Fibroblast of lung (primary cell): Measurements from ENCODE around the gene CALU. TPM values are rescaled to one million over a fixed set of nuclear protein-coding genes. Genes with fewer than 3 reads are reported as not detected.

ENCODE experiments used
- DNase-seq, 2 donors: peaks; one replicate each; pipeline versions ENCODE4 v3.0.0 to v3.0.0-alpha.2; 2010; ENCODE audit warnings: low read depth in 2 of 2
- H2AFZ ChIP-seq: 2 replicates; pipeline ENCODE4 v1.5.1; 2012; ENCODE audit warnings: low read length, control low read depth, inconsistent platforms
- H3K27ac ChIP-seq: 2 replicates; pipeline ENCODE4 v1.5.1; 2011; ENCODE audit warnings: low read length, control low read depth; ENCODE audit not compliant: insufficient read depth
- H3K27me3 ChIP-seq: 2 replicates; pipeline ENCODE4 v1.5.1; 2011; ENCODE audit warnings: mild to moderate bottlenecking, low read length; ENCODE audit not compliant: control insufficient read depth, insufficient read depth
- H3K36me3 ChIP-seq: 2 replicates; pipeline ENCODE4 v1.5.1; 2011; ENCODE audit warnings: low read length; ENCODE audit not compliant: control insufficient read depth, insufficient read depth
- H3K4me1 ChIP-seq: 2 replicates; pipeline ENCODE4 v1.5.1; 2011; ENCODE audit warnings: low read length; ENCODE audit not compliant: control insufficient read depth, insufficient read depth; ENCODE audit errors: extremely low read depth
- H3K4me2 ChIP-seq: 2 replicates; pipeline ENCODE4 v1.5.1; 2011; ENCODE audit warnings: low read length, control low read depth; ENCODE audit not compliant: insufficient read depth; ENCODE audit errors: extremely low read depth
- H3K4me3 ChIP-seq, 4 experiments: fragments of 200-600 bp in 1 of 4; sonication (generic) in 1 of 4; replicated peaks in 1 of 4; 2 replicates each; pipeline ENCODE4 v1.5.1; 2011 to 2016; ENCODE audit warnings: low read length in 4 of 4, low read depth in 3 of 4, mild to moderate bottlenecking in 3 of 4, control low read depth in 2 of 4, inconsistent platforms in 1 of 4, mixed read lengths in 1 of 4; ENCODE audit not compliant: insufficient read depth in 1 of 4; ENCODE audit errors: control extremely low read depth in 1 of 4
- H3K79me2 ChIP-seq: 2 replicates; pipeline ENCODE4 v1.5.1; 2012; ENCODE audit warnings: mild to moderate bottlenecking, low read length, inconsistent platforms; ENCODE audit not compliant: control insufficient read depth, insufficient read depth
- H3K9ac ChIP-seq: 2 replicates; pipeline ENCODE4 v1.5.1; 2011; ENCODE audit warnings: mild to moderate bottlenecking, low read length, control low read depth; ENCODE audit not compliant: insufficient read depth
- H3K9me3 ChIP-seq: 2 replicates; pipeline ENCODE4 v1.5.1; 2012; ENCODE audit warnings: low read depth, low read length; ENCODE audit not compliant: control insufficient read depth, insufficient read depth
- H4K20me1 ChIP-seq: 2 replicates; pipeline ENCODE4 v1.5.1; 2011; ENCODE audit warnings: low read length; ENCODE audit not compliant: control insufficient read depth, insufficient read depth; ENCODE audit errors: extremely low read depth
- EZH2 ChIP-seq: IDR thresholded peaks from 2 replicates; pipeline ENCODE4 v1.5.1; 2012; ENCODE audit warnings: low read length, control low read depth, mild to moderate bottlenecking; ENCODE audit errors: missing control alignments
- polyA plus RNA-seq, 2 donors: library from polyadenylated mRNA; depleted of rRNA in 1 of 2; stranded (reverse) in 1 of 2; unstranded in 1 of 2; fragments of >200 nt; gene quantifications; 2 replicates each; pipeline ENCODE4 v1.2.1, GENCODE V29; 2011 to 2012; ENCODE audit warnings: missing spikeins in 1 of 2
- total RNA-seq: library from RNA; depleted of rRNA; stranded (reverse); fragments of >200 nt; gene quantifications from 2 replicates; pipeline ENCODE4 v1.2.1, GENCODE V29; 2014
- TF ChIP-seq, protein P1 (sequence below), 2 donors: IDR thresholded peaks in 1 of 2; conservative IDR thresholded peaks in 1 of 2; 1 replicate in 1 of 2; 2 replicates in 1 of 2; pipeline ENCODE4 v1.5.1; 2011 to 2012; ENCODE audit warnings: low read length in 2 of 2, control low read depth in 1 of 2, inconsistent platforms in 1 of 2, low read depth in 1 of 2, mild to moderate bottlenecking in 1 of 2

Gene CALU
- total and polyA plus RNA-seq, 2 donors (not counting 1 experiment from before 2014, with no cell fraction given) = 636 to 1,372 TPM

DNA sequence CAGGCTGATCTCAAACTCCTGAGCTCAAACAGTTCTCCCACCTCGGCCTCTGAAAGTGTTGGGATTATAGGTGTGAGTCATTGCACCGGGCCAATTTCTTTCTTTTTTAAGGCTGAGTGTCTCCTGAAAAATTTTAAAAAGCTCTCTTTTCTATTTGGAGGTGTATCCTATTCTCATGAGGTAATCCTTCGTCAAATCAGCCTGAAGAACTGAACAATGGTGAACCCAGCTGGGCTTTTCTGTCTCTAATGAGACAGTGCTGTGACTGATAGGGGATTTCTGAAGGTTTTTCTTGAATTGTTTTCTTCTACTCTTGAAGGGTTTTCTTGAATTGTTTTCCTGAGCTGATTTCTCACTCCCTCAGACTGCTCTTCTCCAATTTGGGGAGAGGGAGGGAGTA, 30.9 kb upstream of the CALU start:
- H3K27me3 ChIP-seq = no peaks in the 10 kb centered on the region
- no peak overlapping the region for H3K4me3 ChIP-seq
- no peaks in the 10 kb centered on the region for H3K4me1 ChIP-seq
- no peak overlapping the region for H3K9ac ChIP-seq
- no peak overlapping the region for H3K4me2 ChIP-seq
- no peak for DNase-seq
- no peak overlapping the region for H2AFZ ChIP-seq
- H3K9me3 ChIP-seq = no peaks in the 10 kb centered on the region
- no peaks in the 10 kb centered on the region for H3K36me3 ChIP-seq
- no peaks in the 10 kb centered on the region for H3K79me2 ChIP-seq
- no peaks in the 10 kb centered on the region for H4K20me1 ChIP-seq
- no peak overlapping the region for H3K27ac ChIP-seq
- no peak for TF ChIP-seq EZH2
- TF ChIP-seq, protein P1, sequence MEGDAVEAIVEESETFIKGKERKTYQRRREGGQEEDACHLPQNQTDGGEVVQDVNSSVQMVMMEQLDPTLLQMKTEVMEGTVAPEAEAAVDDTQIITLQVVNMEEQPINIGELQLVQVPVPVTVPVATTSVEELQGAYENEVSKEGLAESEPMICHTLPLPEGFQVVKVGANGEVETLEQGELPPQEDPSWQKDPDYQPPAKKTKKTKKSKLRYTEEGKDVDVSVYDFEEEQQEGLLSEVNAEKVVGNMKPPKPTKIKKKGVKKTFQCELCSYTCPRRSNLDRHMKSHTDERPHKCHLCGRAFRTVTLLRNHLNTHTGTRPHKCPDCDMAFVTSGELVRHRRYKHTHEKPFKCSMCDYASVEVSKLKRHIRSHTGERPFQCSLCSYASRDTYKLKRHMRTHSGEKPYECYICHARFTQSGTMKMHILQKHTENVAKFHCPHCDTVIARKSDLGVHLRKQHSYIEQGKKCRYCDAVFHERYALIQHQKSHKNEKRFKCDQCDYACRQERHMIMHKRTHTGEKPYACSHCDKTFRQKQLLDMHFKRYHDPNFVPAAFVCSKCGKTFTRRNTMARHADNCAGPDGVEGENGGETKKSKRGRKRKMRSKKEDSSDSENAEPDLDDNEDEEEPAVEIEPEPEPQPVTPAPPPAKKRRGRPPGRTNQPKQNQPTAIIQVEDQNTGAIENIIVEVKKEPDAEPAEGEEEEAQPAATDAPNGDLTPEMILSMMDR (conservative IDR thresholded peaks at IDR 0.05 in 1 of 2, IDR thresholded peaks at IDR 0.05 in 1 of 2; ENCODE audit: low read depth in 1 of 2, low read length in 2 of 2) = no peak

DNA sequence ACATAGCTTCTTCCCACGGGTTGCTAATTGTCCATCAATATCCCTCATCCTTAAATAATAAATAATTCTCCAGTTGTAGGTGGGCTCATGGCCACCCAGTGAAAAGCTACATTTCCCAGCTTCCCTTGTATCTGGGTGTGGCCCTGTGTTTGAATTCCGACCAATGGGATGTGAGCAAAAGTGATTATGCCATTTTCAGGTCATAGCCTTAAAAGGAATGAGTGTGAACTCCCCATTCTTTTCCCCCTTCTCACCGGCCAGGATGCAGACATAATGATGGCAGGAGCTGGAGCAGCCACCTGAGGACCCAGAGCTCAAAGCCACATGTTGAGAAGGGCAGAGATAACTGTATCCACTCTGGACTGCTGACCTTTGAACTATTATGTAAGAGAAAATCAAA, 30.3 kb upstream of the CALU start:
- Histone ChIP-seq H4K20me1 (no peaks in the 10 kb centered on the region), H3K9ac (no peak overlapping the region), H3K4me2 (no peak overlapping the region), H3K4me3 (no peak overlapping the region), H3K9me3 (no peaks in the 10 kb centered on the region), H3K27ac (no peak overlapping the region), H3K27me3 (no peaks in the 10 kb centered on the region), H3K4me1 (no peaks in the 10 kb centered on the region), H2AFZ (no peak overlapping the region), H3K36me3 (no peaks in the 10 kb centered on the region), H3K79me2 (no peaks in the 10 kb centered on the region)
- no peak for DNase-seq
- TF ChIP-seq, protein P1 (conservative IDR thresholded peaks at IDR 0.05 in 1 of 2, IDR thresholded peaks at IDR 0.05 in 1 of 2; ENCODE audit: low read depth in 1 of 2, low read length in 2 of 2) = no peak
- TF ChIP-seq EZH2 = no peak

DNA sequence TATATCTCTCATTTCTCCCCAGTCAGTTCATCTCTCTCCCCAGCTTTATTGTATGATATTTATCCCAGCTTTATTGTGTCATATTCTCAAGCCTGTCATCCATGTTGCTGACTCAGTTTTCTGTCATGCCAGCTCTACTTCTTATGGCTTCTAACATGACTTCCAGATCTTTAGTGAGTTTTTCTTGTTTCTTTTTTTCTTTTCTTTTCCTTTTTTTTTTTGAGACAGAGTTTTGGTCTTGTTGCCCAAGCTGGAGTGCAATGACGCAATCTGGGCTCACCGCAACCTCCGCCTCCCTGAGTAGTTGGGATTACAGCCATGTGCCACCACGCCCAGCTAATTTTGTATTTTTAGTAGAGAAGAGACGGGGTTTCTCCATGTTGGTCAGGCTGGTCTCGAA, 28.7 kb upstream of the CALU start:
- Histone ChIP-seq H3K4me1 (no peaks in the 10 kb centered on the region), H3K9ac (no peak overlapping the region), H3K27me3 (no peaks in the 10 kb centered on the region), H4K20me1 (no peaks in the 10 kb centered on the region), H2AFZ (no peak overlapping the region), H3K9me3 (no peaks in the 10 kb centered on the region), H3K27ac (no peak overlapping the region), H3K4me3 (no peak overlapping the region), H3K79me2 (no peaks in the 10 kb centered on the region), H3K4me2 (no peak overlapping the region), H3K36me3 (no peaks in the 10 kb centered on the region)
- TF ChIP-seq EZH2 = no peak
- TF ChIP-seq, protein P1 (conservative IDR thresholded peaks at IDR 0.05 in 1 of 2, IDR thresholded peaks at IDR 0.05 in 1 of 2; ENCODE audit: low read depth in 1 of 2, low read length in 2 of 2) = no peak
- peak in 1 of 2 donors; percentile 57 for DNase-seq
